ENCODE data around the gene KNSTRN. TPM values are rescaled to one million over a fixed set of nuclear protein-coding genes. Genes with fewer than 3 reads are reported as not detected.

The KNSTRN gene
- total and polyA plus RNA-seq, 2 of the 8 experiments (the other 6 are each of a cell fraction or from before 2014, with no cell fraction given): 25.1 to 79.4 TPM

GRCh38 chr15:40338041-40338657, 44.4 kb upstream of the KNSTRN start (continued):
- TF ChIP-seq CTCF (IDR thresholded peaks at IDR 0.05; ENCODE audit: control extremely low read depth in 1 of 3, insufficient read depth in 1 of 3, low read depth in 1 of 3, low read length in 3 of 3): peak in 2 of 3 experiments; percentile 90 to 97; a peak in 3 of 4 replicates

Data from H1 (cell line).